IMR-90 (cell line): ENCODE measurements around the gene CPT1A.

Source experiments
- BHLHE40 ChIP-seq: fragments of 150-350 bp; IDR thresholded peaks from 2 replicates; pipeline ENCODE4 v1.6.1; 2016; ENCODE audit warnings: mild to moderate bottlenecking, low read depth, low read length
- CEBPB ChIP-seq: IDR thresholded peaks from 2 replicates; pipeline ENCODE4 v1.6.1; 2012; ENCODE audit warnings: low read depth, low read length, improper control_type of control experiment
- CHD1 ChIP-seq: IDR thresholded peaks from 2 replicates; pipeline ENCODE4 v1.6.1; 2012; ENCODE audit warnings: low read depth, low read length, improper control_type of control experiment
- CTCF ChIP-seq: conservative IDR thresholded peaks from 2 replicates; pipeline ENCODE4 v1.5.1; 2012; ENCODE audit warnings: mild to moderate bottlenecking, low read depth, low read length, improper control_type of control experiment
- MXI1 ChIP-seq: IDR thresholded peaks from 2 replicates; pipeline ENCODE4 v1.6.1; 2012; ENCODE audit warnings: low read depth, mild to moderate bottlenecking, low read length, moderate library complexity, borderline replicate concordance
- POLR2A ChIP-seq: IDR thresholded peaks from 2 replicates; pipeline ENCODE4 v1.6.1; 2012; ENCODE audit warnings: mild to moderate bottlenecking, low read depth, low read length
- RAD21 ChIP-seq: IDR thresholded peaks from 2 replicates; pipeline ENCODE4 v1.6.1; 2012; ENCODE audit warnings: low read length, improper control_type of control experiment
- RFX5 ChIP-seq: IDR thresholded peaks from 2 replicates; pipeline ENCODE4 v1.8.0; 2012; ENCODE audit warnings: low read depth, mild to moderate bottlenecking, low read length, moderate library complexity
- SMC3 ChIP-seq: fragments of 150-350 bp; IDR thresholded peaks from 2 replicates; pipeline ENCODE4 v1.6.1; 2016; ENCODE audit warnings: low read depth, mild to moderate bottlenecking, antibody characterized with exemption, low read length, moderate library complexity

GRCh38 chr11:68761801-68762200 is 79.9 kb downstream of the CPT1A start:
- TF ChIP-seq CTCF = no peak
- no peak for TF ChIP-seq SMC3
- no peak for TF ChIP-seq POLR2A
- no peak for TF ChIP-seq MXI1
- TF ChIP-seq RFX5 = no peak
- no peak for TF ChIP-seq BHLHE40
- no peak for TF ChIP-seq CHD1
- TF ChIP-seq RAD21 = no peak
- TF ChIP-seq CEBPB = no peak
